Stimulated activated effector memory CD8-positive, alpha-beta T cell treated with anti-CD3 and anti-CD28 coated beads, Interleukin-12 subunit alpha, Interleukin-12 subunit beta, amount 100 ng/mL, for 72 hours (primary cell): Measurements from ENCODE around the gene LSM12.
"Not testable (repeated sequence)": the region's sequence is repeated elsewhere in the genome, so short reads cannot be mapped to it uniquely, and the experiment has no call there.

ENCODE experiments used
- ATAC-seq: fragments of 150-1000 bp; cut with Tn5 transposase; 2 replicates; pipeline ENCODE4 v1.10.0; 2021
- DNase-seq, 2 donors: peaks; one replicate each; pipeline ENCODE4 v3.0.0; 2021 to 2022; ENCODE audit warnings: low spot score in 2 of 2
- H3K27ac Mint-ChIP-seq: one replicate; pipeline ENCODE4 v1.8.0; 2022; ENCODE audit warnings: mild to moderate bottlenecking, mixed read lengths
- H3K36me3 Mint-ChIP-seq: one replicate; pipeline ENCODE4 v1.8.0; 2022; ENCODE audit warnings: mild to moderate bottlenecking, mixed read lengths
- H3K4me1 Mint-ChIP-seq: one replicate; pipeline ENCODE4 v1.8.0; 2022; ENCODE audit warnings: mixed read lengths
- H3K4me3 Mint-ChIP-seq: one replicate; pipeline ENCODE4 v1.8.0; 2022; ENCODE audit warnings: mild to moderate bottlenecking, mixed read lengths
- H3K9me3 Mint-ChIP-seq: one replicate; pipeline ENCODE4 v1.8.0; 2022; ENCODE audit warnings: mixed read lengths

The LSM12 gene

GRCh38 chr17:44071198-44071520 is 4.7 kb upstream of the LSM12 start:
- peaks cover 16% of the 10 kb centered on the region for H3K36me3 Mint-ChIP-seq
- peaks cover 55% of the 10 kb centered on the region for H3K4me1 Mint-ChIP-seq
- DNase-seq: no peak
- peak overlapping the region; percentile 92 for H3K27ac Mint-ChIP-seq
- H3K4me3 Mint-ChIP-seq: peak overlapping the region; percentile 85
- H3K9me3 Mint-ChIP-seq: no peaks in the 10 kb centered on the region
- ATAC-seq: no peak

- Mint-ChIP-seq H3K36me3 (peaks cover 21% of the 10 kb centered on the region), H3K9me3 (no peaks in the 10 kb centered on the region), H3K4me3 (peak within 1 kb of the TSS; percentile 85), H3K27ac (peak within 1 kb of the TSS; percentile 92), H3K4me1 (peaks cover 54% of the 10 kb centered on the region)
- DNase-seq (peak; percentile 60 to 90), ATAC-seq (peak; percentile 83)
Observed at GRCh38 chr17:44070455-44071197, 4.2 kb upstream of the LSM12 start, which contains the start of gene G6PC3. Gene G6PC3 (plus strand): TSS chr17:44070735. CDS start chr17:44070966, 231 bp downstream.

- no peak for ATAC-seq
- peaks cover 27% of the 10 kb centered on the region for H3K36me3 Mint-ChIP-seq
- peak overlapping the region; percentile 85 for H3K4me3 Mint-ChIP-seq
- peaks cover 58% of the 10 kb centered on the region for H3K4me1 Mint-ChIP-seq
- no peak for DNase-seq
- peak overlapping the region; percentile 92 for H3K27ac Mint-ChIP-seq
- no peaks in the 10 kb centered on the region for H3K9me3 Mint-ChIP-seq
Observed at GRCh38 chr17:44069974-44070454, 3.5 kb upstream of the LSM12 start.

- no peak for ATAC-seq
- Mint-ChIP-seq H3K4me3 (peak overlapping the region; percentile 94), H3K4me1 (peaks cover 55% of the 10 kb centered on the region), H3K27ac (no peak overlapping the region), H3K36me3 (peaks cover 52% of the 10 kb centered on the region), H3K9me3 (no peaks in the 10 kb centered on the region)
- no peak for DNase-seq
Observed at GRCh38 chr17:44067545-44067940, 1.1 kb upstream of the LSM12 start.

GRCh38 chr17:44065668-44066203 is 735 bp downstream of the LSM12 start:
- peaks cover 67% of the 10 kb centered on the region for H3K36me3 Mint-ChIP-seq
- no peaks in the 10 kb centered on the region for H3K9me3 Mint-ChIP-seq

GRCh38 chr17:44063704-44064639 is 2.5 kb downstream of the LSM12 start:
- H3K9me3 Mint-ChIP-seq: no peaks in the 10 kb centered on the region
- H3K4me3 Mint-ChIP-seq: peak overlapping the region; percentile 94
- ATAC-seq (no peak), DNase-seq (no peak)
- peak overlapping the region; percentile 26 for H3K27ac Mint-ChIP-seq
- H3K36me3 Mint-ChIP-seq: peaks cover 79% of the 10 kb centered on the region
- peaks cover 38% of the 10 kb centered on the region for H3K4me1 Mint-ChIP-seq

More at GRCh38 chr17:44065668-44066203, 735 bp downstream of the LSM12 start:
- Mint-ChIP-seq H3K4me3 (peak overlapping the region; percentile 94), H3K27ac (peak overlapping the region; percentile 97), H3K4me1 (peaks cover 41% of the 10 kb centered on the region)
- peak in 1 of 2 donors; percentile 64 for DNase-seq
- no peak for ATAC-seq

GRCh38 chr17:44062871-44063270 is 3.6 kb downstream of the LSM12 start:
- DNase-seq (no peak), ATAC-seq (no peak)
- no peak overlapping the region for H3K27ac Mint-ChIP-seq
- peaks cover 38% of the 10 kb centered on the region for H3K4me1 Mint-ChIP-seq
- H3K4me3 Mint-ChIP-seq: no peak overlapping the region
- peaks cover 90% of the 10 kb centered on the region for H3K36me3 Mint-ChIP-seq
- no peaks in the 10 kb centered on the region for H3K9me3 Mint-ChIP-seq

- Mint-ChIP-seq H3K27ac (no peak overlapping the region), H3K36me3 (peaks cover 100% of the 10 kb centered on the region), H3K9me3 (no peaks in the 10 kb centered on the region), H3K4me1 (peaks cover 31% of the 10 kb centered on the region), H3K4me3 (no peak overlapping the region)
- DNase-seq (no peak), ATAC-seq (no peak)
Observed at GRCh38 chr17:44061446-44061845, 5.0 kb downstream of the LSM12 start.

GRCh38 chr17:44059101-44059892 is 7.2 kb downstream of the LSM12 start:
- H3K36me3 Mint-ChIP-seq: peaks cover 100% of the 10 kb centered on the region
- peaks cover 27% of the 10 kb centered on the region for H3K4me1 Mint-ChIP-seq
- no peak for ATAC-seq
- no peak for DNase-seq
- H3K4me3 Mint-ChIP-seq: no peak overlapping the region
- H3K27ac Mint-ChIP-seq: no peak overlapping the region
- no peaks in the 10 kb centered on the region for H3K9me3 Mint-ChIP-seq

- DNase-seq (no peak), ATAC-seq (no peak)
- no peak overlapping the region for H3K4me3 Mint-ChIP-seq
- H3K27ac Mint-ChIP-seq: peak overlapping the region; percentile 82
- peaks cover 100% of the 10 kb centered on the region for H3K36me3 Mint-ChIP-seq
- H3K9me3 Mint-ChIP-seq: no peaks in the 10 kb centered on the region
- peaks cover 23% of the 10 kb centered on the region for H3K4me1 Mint-ChIP-seq
Observed at GRCh38 chr17:44053125-44053872, 13.2 kb downstream of the LSM12 start.

GRCh38 chr17:44049294-44050060 is 17.0 kb downstream of the LSM12 start:
- H3K27ac Mint-ChIP-seq: no peak overlapping the region
- no peak for DNase-seq
- H3K9me3 Mint-ChIP-seq: no peaks in the 10 kb centered on the region
- no peak for ATAC-seq
- peaks cover 98% of the 10 kb centered on the region for H3K36me3 Mint-ChIP-seq
- H3K4me1 Mint-ChIP-seq: peaks cover 18% of the 10 kb centered on the region
- no peak overlapping the region for H3K4me3 Mint-ChIP-seq

- ATAC-seq, H3K9me3 Mint-ChIP-seq, DNase-seq, H3K4me3 Mint-ChIP-seq, H3K27ac Mint-ChIP-seq: not testable (repeated sequence)
- Mint-ChIP-seq H3K36me3 (peaks cover 94% of the 10 kb centered on the region), H3K4me1 (peaks cover 12% of the 10 kb centered on the region)
Observed at GRCh38 chr17:44046893-44047292, 19.6 kb downstream of the LSM12 start.

GRCh38 chr17:44045486-44045885 is 21.0 kb downstream of the LSM12 start:
- no peaks in the 10 kb centered on the region for H3K9me3 Mint-ChIP-seq
- ATAC-seq: no peak
- no peak for DNase-seq
- H3K36me3 Mint-ChIP-seq: peaks cover 94% of the 10 kb centered on the region
- no peak overlapping the region for H3K4me3 Mint-ChIP-seq
- peaks cover 21% of the 10 kb centered on the region for H3K4me1 Mint-ChIP-seq
- H3K27ac Mint-ChIP-seq: no peak overlapping the region
